ENCODE data around the gene PXDC1. TPM values are rescaled to one million over a fixed set of nuclear protein-coding genes. Genes with fewer than 3 reads are reported as not detected.

Gene PXDC1
- total and polyA plus RNA-seq, 11 donors = 13.7 to 89.9 (median 29.1) TPM

DNA sequence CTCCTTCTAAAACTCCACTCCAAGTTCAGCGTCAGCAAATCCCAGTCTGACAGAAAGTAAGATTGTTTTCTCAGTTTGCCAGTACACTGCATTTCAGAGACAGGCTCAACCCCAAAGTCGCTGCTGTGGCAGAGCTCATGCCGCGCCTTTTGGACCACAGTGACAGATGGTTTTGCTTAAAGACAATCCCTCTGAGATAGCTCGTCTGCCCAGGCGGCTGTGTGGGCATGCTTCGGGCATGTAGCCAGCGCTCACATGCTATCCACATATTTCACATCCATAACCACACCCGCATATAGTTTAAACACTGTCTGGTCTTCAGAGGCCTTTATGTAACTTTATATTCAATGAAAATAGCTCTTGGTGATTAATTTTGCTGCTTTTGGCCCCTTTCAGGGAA is 14.7 kb upstream of the PXDC1 start:
- WGBS, 4 donors = 63 to 69% (median 68%) methylated on average over 9 of the region's 9 CpGs
- ATAC-seq = no peak

DNA sequence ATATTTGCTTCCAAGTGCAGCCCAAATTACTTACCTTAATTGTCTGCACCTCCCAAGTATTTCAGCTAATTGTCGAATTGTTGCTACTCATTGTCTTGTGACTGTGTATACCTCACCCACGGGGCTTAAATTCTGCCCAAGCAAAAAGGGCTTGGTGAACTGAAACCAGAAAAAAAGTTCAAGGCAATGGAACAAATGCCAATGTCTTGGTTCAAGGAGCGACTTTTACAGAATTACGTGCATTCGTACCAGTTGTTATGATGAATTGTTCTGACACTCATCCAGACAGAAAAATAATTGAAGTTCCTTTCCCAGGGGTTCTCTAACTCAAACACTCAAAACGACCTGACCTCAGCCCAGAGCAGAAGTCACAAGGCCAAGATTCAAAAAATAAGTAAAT is 13.9 kb upstream of the PXDC1 start:
- Histone ChIP-seq H3K9me3 (no peaks in the 10 kb centered on the region), H3K27me3 (no peaks in the 10 kb centered on the region), H3K4me3 (no peak overlapping the region), H3K36me3 (no peaks in the 10 kb centered on the region), H3K4me1 (peaks cover 0 to 4% (median 0%) of the 10 kb centered on the region in 12 donors), H3K27ac (no peak overlapping the region)
- intact Hi-C loops (cut with DNase I) = loop anchor here in 1 of 10 donors (5.0 kb wide), 1 partner anchor 47 kb away; no protein-coding TSS in a partner anchor
- TF ChIP-seq, protein P1, sequence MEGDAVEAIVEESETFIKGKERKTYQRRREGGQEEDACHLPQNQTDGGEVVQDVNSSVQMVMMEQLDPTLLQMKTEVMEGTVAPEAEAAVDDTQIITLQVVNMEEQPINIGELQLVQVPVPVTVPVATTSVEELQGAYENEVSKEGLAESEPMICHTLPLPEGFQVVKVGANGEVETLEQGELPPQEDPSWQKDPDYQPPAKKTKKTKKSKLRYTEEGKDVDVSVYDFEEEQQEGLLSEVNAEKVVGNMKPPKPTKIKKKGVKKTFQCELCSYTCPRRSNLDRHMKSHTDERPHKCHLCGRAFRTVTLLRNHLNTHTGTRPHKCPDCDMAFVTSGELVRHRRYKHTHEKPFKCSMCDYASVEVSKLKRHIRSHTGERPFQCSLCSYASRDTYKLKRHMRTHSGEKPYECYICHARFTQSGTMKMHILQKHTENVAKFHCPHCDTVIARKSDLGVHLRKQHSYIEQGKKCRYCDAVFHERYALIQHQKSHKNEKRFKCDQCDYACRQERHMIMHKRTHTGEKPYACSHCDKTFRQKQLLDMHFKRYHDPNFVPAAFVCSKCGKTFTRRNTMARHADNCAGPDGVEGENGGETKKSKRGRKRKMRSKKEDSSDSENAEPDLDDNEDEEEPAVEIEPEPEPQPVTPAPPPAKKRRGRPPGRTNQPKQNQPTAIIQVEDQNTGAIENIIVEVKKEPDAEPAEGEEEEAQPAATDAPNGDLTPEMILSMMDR (IDR thresholded peaks at IDR 0.05) = no peak
- no peak for TF ChIP-seq POLR2A (IDR thresholded peaks at IDR 0.05)
- no peak for ATAC-seq
- DNase-seq = no peak
- 83 to 92% (median 88%) methylated on average over 6 of the region's 6 CpGs for WGBS, 4 donors

More for the DNA sequence above, 14.7 kb upstream of the PXDC1 start:
- H3K27me3 ChIP-seq = no peaks in the 10 kb centered on the region
- H3K4me1 ChIP-seq = peaks cover 0 to 4% (median 0%) of the 10 kb centered on the region in 12 donors
- H3K4me3 ChIP-seq = no peak overlapping the region
- no peak for TF ChIP-seq POLR2A (IDR thresholded peaks at IDR 0.05)
- TF ChIP-seq, protein P1 (IDR thresholded peaks at IDR 0.05) = no peak
- no peaks in the 10 kb centered on the region for H3K9me3 ChIP-seq
- DNase-seq = no peak
- intact Hi-C loops (cut with DNase I) = loop anchor here in 1 of 10 donors (5.0 kb wide), 1 partner anchor 46 kb away; no protein-coding TSS in a partner anchor
- H3K27ac ChIP-seq = no peak overlapping the region
- no peaks in the 10 kb centered on the region for H3K36me3 ChIP-seq

GRCh38 chr6:3764516-3765335 is 13.2 kb upstream of the PXDC1 start:
- 83 to 93% (median 89%) methylated on average over 4 to 5 of the region's 5 CpGs for WGBS, 4 donors
- Histone ChIP-seq H3K4me3 (no peak overlapping the region), H3K9me3 (no peaks in the 10 kb centered on the region), H3K4me1 (peaks cover 0 to 4% (median 0%) of the 10 kb centered on the region in 12 donors), H3K36me3 (no peaks in the 10 kb centered on the region), H3K27ac (no peak overlapping the region), H3K27me3 (no peaks in the 10 kb centered on the region)
- intact Hi-C loops (cut with DNase I) = loop anchor here in 1 of 10 donors (5.0 kb wide), 1 partner anchor 48 kb away; no protein-coding TSS in a partner anchor
- no peak for DNase-seq
- ATAC-seq = no peak
- TF ChIP-seq, protein P1 (IDR thresholded peaks at IDR 0.05) = no peak
- no peak for TF ChIP-seq POLR2A (IDR thresholded peaks at IDR 0.05)

DNA sequence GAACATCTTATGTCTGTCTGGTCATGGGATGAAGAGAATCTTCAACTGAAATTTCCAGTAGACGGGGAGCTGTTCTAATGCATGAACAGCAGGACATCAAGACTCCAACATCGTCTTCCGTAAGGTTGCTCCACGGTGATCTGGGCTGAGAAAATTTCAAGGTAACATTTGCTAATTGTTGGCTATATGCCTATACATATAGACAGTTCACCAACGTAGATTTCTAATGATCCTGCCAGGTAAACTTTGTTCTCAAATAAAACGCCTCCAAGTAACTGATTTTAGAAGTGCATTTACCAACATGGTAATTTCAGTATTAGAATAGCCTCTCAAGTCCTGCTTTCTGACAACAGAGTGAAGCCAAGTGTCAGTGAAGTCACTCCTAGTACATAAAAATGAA is 11.3 kb upstream of the PXDC1 start:
- Histone ChIP-seq H3K4me1 (peaks cover 0 to 5% (median 0%) of the 10 kb centered on the region in 12 donors), H3K36me3 (no peaks in the 10 kb centered on the region), H3K27me3 (no peaks in the 10 kb centered on the region), H3K9me3 (no peaks in the 10 kb centered on the region), H3K27ac (no peak overlapping the region), H3K4me3 (no peak overlapping the region)
- ATAC-seq (no peak), DNase-seq (no peak)
- intact Hi-C loops (cut with DNase I) = no loop called here
- 91 to 94% (median 94%) methylated on average over 6 of the region's 6 CpGs for WGBS, 4 donors
- TF ChIP-seq, protein P1 (IDR thresholded peaks at IDR 0.05) = no peak
- TF ChIP-seq POLR2A (IDR thresholded peaks at IDR 0.05) = no peak
